Measurements from ENCODE around the gene NPEPPS. TPM values are rescaled to one million over a fixed set of nuclear protein-coding genes. Genes with fewer than 3 reads are reported as not detected.
"Not testable (repeated sequence)": the region's sequence is repeated elsewhere in the genome, so short reads cannot be mapped to it uniquely, and the experiment has no call there.

The NPEPPS gene
- polyA plus RNA-seq, 1 donor from 2014 or later = 45.0 TPM

DNA sequence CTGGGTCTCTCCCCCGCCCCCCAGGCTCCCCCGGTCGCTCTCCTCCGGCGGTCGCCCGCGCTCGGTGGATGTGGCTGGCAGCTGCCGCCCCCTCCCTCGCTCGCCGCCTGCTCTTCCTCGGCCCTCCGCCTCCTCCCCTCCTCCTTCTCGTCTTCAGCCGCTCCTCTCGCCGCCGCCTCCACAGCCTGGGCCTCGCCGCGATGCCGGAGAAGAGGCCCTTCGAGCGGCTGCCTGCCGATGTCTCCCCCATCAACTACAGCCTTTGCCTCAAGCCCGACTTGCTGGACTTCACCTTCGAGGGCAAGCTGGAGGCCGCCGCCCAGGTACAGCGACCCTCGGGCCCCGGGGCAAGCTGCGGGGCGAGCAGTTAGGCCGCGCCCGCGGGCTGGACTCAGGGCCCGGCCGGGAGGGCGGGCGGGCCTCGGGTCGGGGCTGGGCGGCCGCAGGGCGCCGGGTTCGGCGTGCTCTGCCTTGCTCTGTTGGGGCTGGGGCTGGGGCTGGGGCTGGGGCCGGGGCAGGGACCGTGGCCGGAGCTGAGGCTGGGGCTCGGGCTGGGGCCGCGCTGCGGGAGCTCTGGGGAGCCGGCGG is 419 bp downstream of the NPEPPS start:
- not testable (repeated sequence) for H3K4me1 Mint-ChIP-seq, H3K9me3 Mint-ChIP-seq, H3K36me3 Mint-ChIP-seq, H3K27me3 Mint-ChIP-seq
- H3K4me3 Mint-ChIP-seq = peak overlapping the region in 2 of 4 donors; percentile 88 to 89
- H3K27ac Mint-ChIP-seq = peak overlapping the region in 2 of 3 donors; percentile 78 to 94

DNA sequence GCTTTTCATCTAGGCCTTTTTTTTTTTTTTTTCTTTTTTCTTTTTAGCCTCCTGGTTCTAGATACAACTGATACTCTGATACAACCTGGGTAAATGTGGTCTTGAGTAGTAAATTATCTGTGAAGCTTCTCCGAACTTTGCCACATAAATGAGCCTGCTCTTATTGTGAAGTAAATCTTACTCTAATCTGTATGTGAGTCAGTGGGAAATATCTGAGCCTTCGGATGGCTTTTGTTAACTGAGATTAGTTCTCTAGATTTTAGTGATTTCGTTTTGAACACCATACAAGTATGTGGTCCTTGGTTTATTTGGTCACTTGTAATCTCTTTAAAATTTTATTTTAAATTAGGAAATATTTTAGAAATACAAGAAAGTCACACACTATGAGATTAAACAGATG is 8.2 kb downstream of the NPEPPS start:
- not testable (repeated sequence) for H3K36me3 Mint-ChIP-seq, H3K27ac Mint-ChIP-seq, H3K4me3 Mint-ChIP-seq, H3K4me1 Mint-ChIP-seq, H3K9me3 Mint-ChIP-seq, H3K27me3 Mint-ChIP-seq

DNA sequence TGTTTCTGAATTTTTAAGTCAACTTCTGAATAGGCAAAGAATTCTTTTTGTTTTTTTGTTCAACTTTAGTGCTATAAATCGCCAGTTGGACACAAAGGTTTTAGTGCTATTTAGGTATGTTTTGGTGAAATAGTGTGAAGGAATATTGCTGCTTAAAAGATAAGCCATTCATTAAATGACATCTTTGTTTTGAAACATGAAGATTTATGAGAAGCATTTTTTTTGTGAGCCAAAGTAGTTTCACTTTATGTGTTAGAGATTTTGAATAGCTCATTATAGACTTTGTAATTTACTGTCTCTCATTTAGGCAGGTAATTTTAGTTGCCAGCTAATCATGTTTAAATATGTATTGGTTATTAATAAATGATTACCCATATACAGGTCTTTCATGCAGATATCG is 10.8 kb downstream of the NPEPPS start:
- H3K27me3 Mint-ChIP-seq, H3K9me3 Mint-ChIP-seq, H3K27ac Mint-ChIP-seq, H3K4me1 Mint-ChIP-seq, H3K36me3 Mint-ChIP-seq, H3K4me3 Mint-ChIP-seq: not testable (repeated sequence)

DNA sequence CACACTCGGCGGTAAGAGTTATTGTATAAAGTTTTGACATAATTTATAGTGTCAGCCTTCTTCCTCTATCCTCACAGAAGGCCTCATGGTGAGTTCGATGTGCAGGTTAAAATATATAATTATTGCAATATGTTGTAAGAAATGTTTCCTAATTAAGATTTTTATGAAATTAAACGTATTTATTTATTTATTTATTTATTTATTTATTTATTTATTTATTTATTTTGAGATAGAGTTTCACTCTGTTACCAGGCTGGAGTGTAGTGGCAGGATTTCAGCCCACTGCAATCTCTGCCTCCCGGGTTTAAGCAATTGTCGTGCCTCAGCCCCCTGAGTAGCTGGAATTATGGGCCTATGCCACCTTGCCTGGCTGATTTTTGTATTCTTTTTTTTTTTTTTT is 13.4 kb downstream of the NPEPPS start:
- not testable (repeated sequence) for H3K9me3 Mint-ChIP-seq, H3K4me3 Mint-ChIP-seq, H3K27ac Mint-ChIP-seq, H3K36me3 Mint-ChIP-seq, H3K27me3 Mint-ChIP-seq, H3K4me1 Mint-ChIP-seq

DNA sequence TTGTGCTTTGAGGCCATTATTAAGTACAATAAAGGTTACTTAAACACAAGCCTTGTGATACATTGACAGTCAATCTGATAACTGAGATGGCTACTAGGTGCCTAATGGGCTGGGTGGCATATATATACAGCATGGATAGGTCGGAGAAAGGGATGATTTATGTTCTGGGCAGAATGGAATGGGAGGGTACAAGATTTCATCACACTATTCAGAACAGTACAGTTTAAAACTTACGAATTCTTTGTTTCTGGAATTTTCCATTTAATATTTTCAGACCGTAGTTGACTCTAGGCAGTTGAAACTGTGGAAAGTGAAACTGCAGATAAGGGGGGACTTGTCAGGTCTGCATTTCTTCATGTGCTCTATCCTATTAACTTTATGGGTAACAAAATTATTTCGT is 23.8 kb downstream of the NPEPPS start:
- not testable (repeated sequence) for H3K36me3 Mint-ChIP-seq, H3K27me3 Mint-ChIP-seq, H3K4me1 Mint-ChIP-seq, H3K9me3 Mint-ChIP-seq
- peak overlapping the region in 2 of 3 donors; percentile 57 to 78 for H3K27ac Mint-ChIP-seq
- H3K4me3 Mint-ChIP-seq = peak overlapping the region in 1 of 4 donors; percentile 13

DNA sequence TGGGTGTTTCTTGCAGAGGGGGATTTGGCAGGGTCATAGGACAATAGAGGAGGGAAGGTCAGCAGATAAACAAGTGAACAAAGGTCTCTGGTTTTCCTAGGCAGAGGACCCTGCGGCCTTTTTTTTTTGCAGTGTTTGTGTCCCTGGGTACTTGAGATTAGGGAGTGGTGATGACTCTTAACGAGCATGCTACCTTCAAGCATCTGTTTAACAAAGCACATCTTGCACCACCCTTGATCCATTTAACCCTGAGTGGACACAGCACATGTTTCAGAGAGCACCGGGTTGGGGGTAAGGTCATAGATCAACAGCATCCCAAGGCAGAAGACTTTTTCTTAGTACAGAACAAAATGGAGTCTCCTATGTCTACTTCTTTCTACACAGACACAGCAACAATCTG is 25.2 kb downstream of the NPEPPS start:
- not testable (repeated sequence) for H3K4me3 Mint-ChIP-seq, H3K4me1 Mint-ChIP-seq, H3K27ac Mint-ChIP-seq, H3K27me3 Mint-ChIP-seq, H3K9me3 Mint-ChIP-seq, H3K36me3 Mint-ChIP-seq

DNA sequence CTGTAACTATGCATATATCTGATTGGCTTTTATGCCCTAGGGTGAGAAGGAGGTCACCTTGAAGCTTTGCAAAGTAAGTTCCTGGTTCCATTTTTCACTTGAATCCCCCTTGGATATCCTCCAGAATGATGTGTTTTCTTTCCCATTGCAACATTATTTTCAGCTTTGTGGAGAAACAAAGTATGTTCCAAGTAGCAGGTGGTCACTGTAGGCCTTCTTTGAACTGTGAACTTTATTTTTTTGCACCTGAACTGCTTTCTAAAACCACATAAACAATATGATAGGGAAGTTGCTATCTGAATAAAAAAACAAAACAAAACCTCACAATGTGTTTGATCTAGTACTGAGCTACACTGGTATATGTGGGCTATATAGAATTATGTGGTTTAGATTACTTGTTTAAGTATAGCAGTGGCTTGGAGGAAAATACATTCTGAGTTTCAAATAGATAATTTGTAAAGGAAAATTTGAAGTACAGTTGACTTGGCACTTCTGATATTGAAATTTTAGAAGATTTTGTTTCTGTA is 29.7 kb downstream of the NPEPPS start:
- H3K36me3 Mint-ChIP-seq, H3K4me3 Mint-ChIP-seq, H3K27me3 Mint-ChIP-seq, H3K9me3 Mint-ChIP-seq, H3K27ac Mint-ChIP-seq: not testable (repeated sequence)
- H3K4me1 Mint-ChIP-seq = peaks cover 5 to 11% (median 7%) of the 10 kb centered on the region in 3 donors

DNA sequence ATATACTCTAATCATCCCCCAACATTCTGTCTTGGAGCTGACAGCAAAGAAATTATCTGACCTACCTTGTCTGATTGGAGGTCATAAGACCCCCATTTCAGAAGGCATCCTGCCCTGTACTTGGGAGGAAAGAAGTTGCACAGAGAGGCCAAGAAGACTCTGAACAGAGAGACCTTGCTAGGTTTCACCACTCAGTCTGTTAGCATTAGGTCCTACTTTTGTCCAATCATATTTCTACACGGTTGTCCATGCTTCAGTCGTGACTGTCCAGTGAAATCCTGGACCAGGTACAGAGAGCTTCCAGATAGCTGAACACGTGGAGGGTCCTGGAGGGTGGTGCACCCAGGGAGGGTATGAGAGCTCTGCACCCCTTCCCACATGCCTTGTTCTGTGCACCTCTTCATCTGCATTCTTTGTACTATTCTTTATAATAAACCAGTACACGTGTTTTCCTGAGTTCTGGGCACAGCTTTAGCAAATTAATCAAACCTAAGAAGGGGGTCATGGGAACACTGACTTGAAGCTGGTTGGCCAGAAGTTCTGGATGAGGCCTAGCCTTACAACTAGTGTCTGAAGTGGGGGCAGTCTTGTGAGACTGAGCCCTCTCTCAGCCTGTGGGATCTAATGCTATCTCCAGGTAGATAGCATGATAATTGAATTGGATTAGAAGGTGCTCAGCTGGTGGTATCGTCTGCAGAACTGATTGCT is 30.9 kb downstream of the NPEPPS start:
- not testable (repeated sequence) for H3K36me3 Mint-ChIP-seq, H3K9me3 Mint-ChIP-seq, H3K27ac Mint-ChIP-seq, H3K4me3 Mint-ChIP-seq, H3K27me3 Mint-ChIP-seq
- peaks cover 5 to 11% (median 7%) of the 10 kb centered on the region in 3 donors for H3K4me1 Mint-ChIP-seq

DNA sequence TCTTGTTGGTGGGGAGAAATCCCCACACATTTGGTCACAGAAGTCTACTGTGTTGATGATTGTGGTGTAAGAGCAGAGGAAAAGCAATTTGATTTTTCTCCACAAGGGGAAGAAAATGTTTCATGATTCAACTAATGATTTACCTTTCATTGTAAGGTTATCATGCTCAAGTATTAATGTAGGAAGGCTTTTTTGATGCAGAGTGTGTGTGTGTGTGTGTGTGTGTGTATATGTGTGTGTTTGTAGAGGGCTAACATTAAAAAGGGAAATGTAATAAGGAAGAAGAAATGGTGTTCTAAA is 31.4 kb downstream of the NPEPPS start:
- H3K36me3 Mint-ChIP-seq, H3K27ac Mint-ChIP-seq, H3K4me3 Mint-ChIP-seq, H3K9me3 Mint-ChIP-seq, H3K27me3 Mint-ChIP-seq: not testable (repeated sequence)
- H3K4me1 Mint-ChIP-seq = peaks cover 5 to 11% (median 9%) of the 10 kb centered on the region in 3 donors

DNA sequence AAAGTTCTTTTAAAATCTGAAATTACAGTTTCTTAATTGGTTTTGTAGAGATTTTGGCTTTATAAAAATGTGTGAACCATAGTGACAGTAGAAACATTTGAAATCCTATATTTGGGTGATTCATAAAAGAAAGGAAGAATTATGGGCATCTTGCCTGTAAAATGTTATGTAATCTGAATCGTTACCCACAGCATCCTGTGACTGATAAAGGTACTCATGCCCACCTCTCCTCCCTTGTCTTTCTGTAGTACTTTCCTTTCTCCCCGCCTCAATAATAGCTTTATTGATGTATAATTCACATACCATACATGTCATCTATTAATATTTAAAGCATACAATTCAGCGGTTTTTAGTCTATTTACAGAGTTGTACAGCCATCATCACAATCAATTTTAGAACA is 36.4 kb downstream of the NPEPPS start:
- H3K9me3 Mint-ChIP-seq, H3K4me3 Mint-ChIP-seq, H3K4me1 Mint-ChIP-seq, H3K27ac Mint-ChIP-seq, H3K27me3 Mint-ChIP-seq, H3K36me3 Mint-ChIP-seq: not testable (repeated sequence)

DNA sequence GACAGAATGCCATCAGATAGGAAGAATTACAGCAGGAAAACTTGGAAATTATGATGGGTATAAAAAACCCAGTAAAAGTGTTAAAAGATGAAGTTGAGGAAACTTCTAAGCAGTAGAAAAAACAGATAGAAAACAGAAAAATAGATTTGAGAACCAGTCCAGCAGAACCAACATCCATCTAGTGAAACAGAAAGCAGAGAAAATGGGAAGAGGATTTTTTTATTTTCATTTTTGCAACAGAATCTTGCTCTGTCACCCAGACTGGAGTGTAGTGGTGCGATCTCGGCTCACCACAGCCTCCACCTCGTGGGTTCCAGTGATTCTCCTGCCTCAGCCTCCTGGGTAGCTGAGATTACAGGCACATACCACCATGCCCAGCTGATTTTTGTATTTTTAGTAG is 41.7 kb downstream of the NPEPPS start:
- H3K4me3 Mint-ChIP-seq, H3K27me3 Mint-ChIP-seq, H3K4me1 Mint-ChIP-seq, H3K36me3 Mint-ChIP-seq, H3K9me3 Mint-ChIP-seq: not testable (repeated sequence)
- peak overlapping the region in 1 of 3 donors; percentile 92 for H3K27ac Mint-ChIP-seq

DNA sequence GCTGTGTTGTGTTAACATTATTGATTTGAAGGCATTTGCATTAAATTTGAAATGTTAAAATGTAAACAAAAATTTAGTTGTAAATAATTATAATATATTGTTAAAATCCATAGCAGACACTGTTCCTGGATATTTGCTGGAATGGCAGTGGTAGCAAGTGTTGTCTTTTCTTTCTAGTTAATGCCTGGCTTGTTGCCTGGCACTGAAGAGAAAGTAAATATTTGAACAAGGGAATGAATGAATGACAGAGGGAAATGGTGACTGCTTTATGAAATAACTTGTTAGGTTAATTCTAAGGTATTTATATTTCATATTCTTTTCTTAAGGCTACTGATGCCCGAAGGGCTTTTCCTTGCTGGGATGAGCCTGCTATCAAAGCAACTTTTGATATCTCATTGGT is 51.5 kb downstream of the NPEPPS start:
- not testable (repeated sequence) for H3K9me3 Mint-ChIP-seq, H3K36me3 Mint-ChIP-seq, H3K27ac Mint-ChIP-seq, H3K27me3 Mint-ChIP-seq, H3K4me1 Mint-ChIP-seq, H3K4me3 Mint-ChIP-seq

DNA sequence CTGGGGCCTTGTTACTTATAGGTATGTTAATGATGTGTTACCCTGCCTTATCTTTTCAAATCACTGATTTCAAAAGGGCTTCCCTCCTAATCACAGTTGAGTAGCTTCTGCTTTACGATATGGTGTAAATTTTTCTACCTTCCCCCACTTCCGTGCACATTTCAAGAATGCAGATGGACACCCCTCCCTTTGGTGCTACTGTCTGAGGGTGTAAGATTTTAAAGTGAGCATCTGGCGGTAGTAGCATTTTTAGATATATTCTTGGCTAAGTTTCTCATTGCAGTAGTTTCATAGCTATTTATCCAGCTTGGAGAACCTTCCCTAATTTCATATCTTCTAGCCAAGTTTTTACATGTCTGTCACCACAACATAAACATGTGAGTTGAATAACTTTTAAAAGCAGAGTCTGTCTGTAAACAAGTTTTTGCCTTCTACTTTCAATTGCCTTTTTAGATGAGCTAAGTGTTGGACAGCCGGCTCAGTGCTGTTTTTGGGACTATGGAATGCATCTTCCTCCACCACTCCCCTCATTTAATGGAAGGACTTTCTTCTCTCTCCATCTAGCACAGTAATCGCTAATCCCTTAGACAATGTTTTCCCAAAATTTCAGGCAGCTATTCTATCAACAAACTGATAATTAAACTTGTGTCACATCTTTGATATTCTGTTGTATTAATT is 55.6 kb downstream of the NPEPPS start:
- not testable (repeated sequence) for H3K27ac Mint-ChIP-seq, H3K36me3 Mint-ChIP-seq, H3K9me3 Mint-ChIP-seq, H3K4me3 Mint-ChIP-seq, H3K4me1 Mint-ChIP-seq, H3K27me3 Mint-ChIP-seq

DNA sequence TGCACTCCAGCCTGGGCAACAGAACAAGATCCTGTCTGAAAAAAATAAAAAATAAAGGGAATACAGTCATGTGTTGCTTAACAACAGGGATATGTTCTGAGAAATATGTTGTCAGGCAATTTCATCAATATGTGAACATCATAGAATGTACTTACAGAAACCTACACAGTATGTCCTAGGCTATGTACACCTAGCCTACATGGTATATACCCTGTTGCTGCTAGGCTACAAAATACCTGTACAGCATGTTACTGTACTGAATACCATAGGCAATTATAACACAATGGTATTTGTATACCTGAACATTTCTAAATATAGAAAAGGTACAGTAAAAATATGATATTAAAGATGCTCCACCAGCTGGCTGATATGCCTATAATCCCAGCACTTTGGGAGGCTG is 62.6 kb downstream of the NPEPPS start:
- H3K4me3 Mint-ChIP-seq, H3K27ac Mint-ChIP-seq, H3K27me3 Mint-ChIP-seq, H3K9me3 Mint-ChIP-seq, H3K4me1 Mint-ChIP-seq, H3K36me3 Mint-ChIP-seq: not testable (repeated sequence)

DNA sequence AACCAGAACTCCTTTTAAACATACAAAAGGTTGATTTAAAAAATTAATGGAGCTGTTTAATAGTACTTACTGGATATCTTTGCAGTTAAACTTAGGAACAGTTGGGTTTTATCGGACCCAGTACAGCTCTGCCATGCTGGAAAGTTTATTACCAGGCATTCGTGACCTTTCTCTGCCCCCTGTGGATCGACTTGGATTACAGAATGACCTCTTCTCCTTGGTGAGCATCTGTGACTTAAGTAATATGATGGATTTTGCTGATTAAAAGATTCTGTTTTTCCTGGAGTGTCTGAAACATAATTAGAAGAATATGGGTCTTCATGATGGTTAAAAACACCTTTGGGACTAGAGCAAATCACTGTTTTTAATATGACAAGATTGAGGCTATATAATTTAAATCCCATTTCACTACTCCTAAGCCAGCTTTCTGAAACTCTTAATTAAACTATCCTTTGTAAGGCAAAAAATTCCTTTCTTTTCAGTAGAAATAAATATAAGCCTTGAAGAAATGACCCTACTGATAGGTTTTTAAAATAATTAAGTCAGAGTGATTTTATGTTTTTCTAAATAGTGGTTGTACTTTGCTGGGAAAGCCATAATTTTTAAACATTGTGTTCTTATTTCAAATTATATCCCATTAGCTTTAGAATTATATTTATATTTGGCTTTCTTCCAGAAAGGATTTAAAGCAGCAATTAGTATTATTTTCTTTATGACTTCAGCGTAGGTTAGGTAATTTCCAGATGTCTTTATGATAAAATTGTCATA is 73.1 kb downstream of the NPEPPS start:
- no peak overlapping the region for H3K4me3 Mint-ChIP-seq
- no peak overlapping the region for H3K27ac Mint-ChIP-seq
- no peaks in the 10 kb centered on the region for H3K9me3 Mint-ChIP-seq
- H3K4me1 Mint-ChIP-seq = no peaks in the 10 kb centered on the region
- no peaks in the 10 kb centered on the region for H3K27me3 Mint-ChIP-seq
- peaks cover 8% of the 10 kb centered on the region for H3K36me3 Mint-ChIP-seq

DNA sequence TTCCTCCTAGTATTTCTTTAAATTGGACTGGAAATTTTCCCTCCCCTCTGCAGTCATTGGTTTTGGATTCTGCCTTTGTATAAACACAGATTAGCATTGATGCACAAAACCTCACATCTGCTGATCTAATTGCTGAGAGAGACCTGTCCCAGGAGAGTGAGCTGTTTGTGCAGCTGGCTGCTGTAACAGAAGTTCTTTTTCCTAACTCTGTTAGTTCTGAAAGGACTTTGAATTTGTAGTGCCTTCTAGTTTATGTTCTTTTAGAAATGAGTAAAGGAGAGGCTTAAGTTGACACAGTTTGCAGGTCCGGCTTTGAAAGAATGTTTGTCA is 73.7 kb downstream of the NPEPPS start:
- no peak overlapping the region for H3K27ac Mint-ChIP-seq
- no peaks in the 10 kb centered on the region for H3K4me1 Mint-ChIP-seq
- peaks cover 5% of the 10 kb centered on the region for H3K36me3 Mint-ChIP-seq
- H3K4me3 Mint-ChIP-seq = no peak overlapping the region
- no peaks in the 10 kb centered on the region for H3K27me3 Mint-ChIP-seq
- H3K9me3 Mint-ChIP-seq = no peaks in the 10 kb centered on the region
